BLaER1 treated with 17β-estradiol and CSF1 and Interleukin-3, amounts not matched to agents 10 nM and 100 nM (cell line): ENCODE measurements around the gene SERPINA5.

ENCODE experiments used
- H3K27ac ChIP-seq, 11 experiments: shearing (Covaris generic); formaldehyde crosslinking; 2 replicates each; pipeline ENCODE4 v1.8.1; 2022
- H3K27me3 ChIP-seq, 11 experiments: shearing (Covaris generic); formaldehyde crosslinking; 2 replicates each; pipeline ENCODE4 v1.8.1; 2022
- H3K36me3 ChIP-seq, 11 experiments: shearing (Covaris generic); formaldehyde crosslinking; 2 replicates each; pipeline ENCODE4 v1.8.1; 2022
- H3K4me1 ChIP-seq, 10 experiments: shearing (Covaris generic); formaldehyde crosslinking; 2 replicates each; pipeline ENCODE4 v1.8.1; 2022
- H3K4me2 ChIP-seq, 11 experiments: shearing (Covaris generic); formaldehyde crosslinking; 2 replicates each; pipeline ENCODE4 v1.8.1; 2022
- H3K4me3 ChIP-seq, 10 experiments: shearing (Covaris generic); formaldehyde crosslinking; 2 replicates each; pipeline ENCODE4 v1.8.1; 2022
- H3K9ac ChIP-seq, 11 experiments: shearing (Covaris generic); formaldehyde crosslinking; 2 replicates each; pipeline ENCODE4 v1.8.1; 2022
- H3K9me3 ChIP-seq, 11 experiments: shearing (Covaris generic); formaldehyde crosslinking; replicated peaks in 1 of 11; 2 replicates each; pipeline ENCODE4 v1.8.1; 2022
- H4K20me1 ChIP-seq, 11 experiments: shearing (Covaris generic); formaldehyde crosslinking; 2 replicates each; pipeline ENCODE4 v1.8.1; 2022
- Cebpa-rat ChIP-seq, 11 experiments: shearing (Covaris generic); IDR thresholded peaks; 2 replicates each; pipeline ENCODE4 v1.8.1; 2022

Gene SERPINA5

GRCh38 chr14:94548131-94548998 lies 32.9 kb upstream of the SERPINA5 start:
- Histone ChIP-seq H3K4me2 (no peak overlapping the region), H3K4me3 (no peak overlapping the region), H3K9me3 (peaks cover under 1 to 28% (median 10%) of the 10 kb centered on the region in 11 experiments; a peak in 16 of 22 replicates), H3K36me3 (no peaks in the 10 kb centered on the region), H3K9ac (no peak overlapping the region), H3K4me1 (no peaks in the 10 kb centered on the region), H4K20me1 (no peaks in the 10 kb centered on the region), H3K27ac (no peak overlapping the region), H3K27me3 (no peaks in the 10 kb centered on the region)
- no peak for TF ChIP-seq Cebpa-rat (IDR thresholded peaks at IDR 0.05)

DNA sequence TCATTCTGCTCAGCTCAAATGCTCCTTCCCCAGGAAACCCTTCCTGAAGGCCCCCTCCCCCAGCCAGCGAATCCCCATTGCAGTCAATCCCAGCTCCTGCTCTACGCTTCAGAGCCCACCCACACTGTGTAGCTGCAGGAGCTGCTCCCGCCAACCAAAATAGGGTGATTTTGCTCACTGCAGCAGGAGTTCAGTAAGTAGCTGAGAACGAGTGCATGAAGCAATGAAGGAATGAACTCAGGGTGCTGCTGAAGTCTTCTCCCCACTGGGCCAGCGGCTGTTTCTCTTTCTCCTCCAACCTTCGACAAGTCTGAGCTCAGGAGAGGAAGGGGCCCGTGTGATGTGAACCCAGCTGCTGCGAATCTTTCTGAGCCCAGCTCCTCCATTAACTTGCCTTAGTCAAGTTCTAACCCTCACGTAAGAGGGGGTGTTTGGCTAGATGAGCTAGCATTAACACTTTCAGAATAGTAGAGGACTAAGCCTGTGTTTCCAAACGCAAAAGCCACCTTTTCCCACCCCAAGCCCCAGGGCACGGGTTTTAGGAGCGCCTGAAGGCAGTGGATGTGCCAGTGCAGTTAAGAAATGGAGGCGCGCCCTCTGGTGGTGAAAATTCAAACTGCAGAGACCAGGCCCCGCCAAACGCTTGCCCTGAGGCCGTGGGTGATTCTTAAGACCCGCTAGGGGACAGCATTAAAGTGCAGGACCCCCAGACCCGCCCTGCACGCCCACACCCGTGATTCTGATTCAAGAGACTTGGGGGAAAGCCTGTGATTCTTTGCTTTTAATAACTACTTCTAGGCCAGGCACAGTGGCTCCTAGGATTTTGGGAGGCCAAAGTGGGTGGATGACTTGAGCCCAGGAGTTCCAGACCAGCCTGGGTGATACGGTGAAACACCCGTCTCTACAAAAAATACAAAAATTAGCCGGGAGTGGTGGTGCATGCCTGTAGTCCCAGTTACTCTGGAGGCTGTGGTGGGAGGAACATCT lies 31.9 kb upstream of the SERPINA5 start:
- H3K4me1 ChIP-seq = no peaks in the 10 kb centered on the region
- H3K27me3 ChIP-seq = no peaks in the 10 kb centered on the region
- H3K36me3 ChIP-seq = no peaks in the 10 kb centered on the region
- TF ChIP-seq Cebpa-rat (IDR thresholded peaks at IDR 0.05) = no peak
- peaks cover 8 to 34% (median 18%) of the 10 kb centered on the region in 11 experiments; a peak in 21 of 22 replicates for H3K9me3 ChIP-seq
- no peaks in the 10 kb centered on the region for H4K20me1 ChIP-seq
- H3K4me2 ChIP-seq = no peak overlapping the region
- no peak overlapping the region for H3K27ac ChIP-seq
- H3K9ac ChIP-seq = no peak overlapping the region
- no peak overlapping the region for H3K4me3 ChIP-seq

- Histone ChIP-seq H3K4me3 (no peak overlapping the region), H3K4me1 (no peaks in the 10 kb centered on the region), H4K20me1 (no peaks in the 10 kb centered on the region), H3K27me3 (no peaks in the 10 kb centered on the region), H3K27ac (no peak overlapping the region), H3K4me2 (no peak overlapping the region), H3K9me3 (peaks cover 16 to 41% (median 25%) of the 10 kb centered on the region in 11 experiments; a peak in 21 of 22 replicates), H3K9ac (no peak overlapping the region), H3K36me3 (no peaks in the 10 kb centered on the region)
- no peak for TF ChIP-seq Cebpa-rat (IDR thresholded peaks at IDR 0.05)
Measured at GRCh38 chr14:94550041-94550440, 31.2 kb upstream of the SERPINA5 start.

DNA sequence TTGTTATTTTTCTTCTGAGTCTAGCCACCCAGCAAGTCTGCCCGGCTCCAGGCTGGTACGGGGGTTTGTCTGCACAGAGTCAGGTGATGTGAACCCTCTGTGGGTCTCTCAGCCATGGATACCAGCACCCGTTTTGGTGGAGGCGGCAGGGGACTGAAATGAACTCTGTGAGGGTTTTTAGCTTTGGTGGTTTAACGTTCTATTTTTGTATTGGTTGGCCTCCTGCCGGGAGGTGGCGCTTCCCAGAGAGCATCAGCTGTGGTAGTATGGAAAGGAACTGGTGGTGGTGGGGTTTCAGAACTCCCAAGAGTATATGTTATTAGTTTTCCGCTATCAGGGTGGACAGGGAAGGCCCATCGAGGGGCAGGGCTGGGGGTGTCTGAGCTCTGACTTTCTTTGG lies 25.2 kb upstream of the SERPINA5 start:
- Histone ChIP-seq H3K4me1 (no peaks in the 10 kb centered on the region), H3K27me3 (no peaks in the 10 kb centered on the region), H3K9me3 (peaks cover 21 to 41% (median 36%) of the 10 kb centered on the region in 11 experiments; a peak in 20 of 22 replicates), H3K27ac (no peak overlapping the region), H3K36me3 (no peaks in the 10 kb centered on the region), H4K20me1 (no peaks in the 10 kb centered on the region), H3K4me2 (no peak overlapping the region), H3K9ac (no peak overlapping the region), H3K4me3 (no peak overlapping the region)
- no peak for TF ChIP-seq Cebpa-rat (IDR thresholded peaks at IDR 0.05)

- Histone ChIP-seq H3K4me2 (no peak overlapping the region), H3K9ac (no peak overlapping the region)
Measured at GRCh38 chr14:94557327-94557726, 23.9 kb upstream of the SERPINA5 start.

DNA sequence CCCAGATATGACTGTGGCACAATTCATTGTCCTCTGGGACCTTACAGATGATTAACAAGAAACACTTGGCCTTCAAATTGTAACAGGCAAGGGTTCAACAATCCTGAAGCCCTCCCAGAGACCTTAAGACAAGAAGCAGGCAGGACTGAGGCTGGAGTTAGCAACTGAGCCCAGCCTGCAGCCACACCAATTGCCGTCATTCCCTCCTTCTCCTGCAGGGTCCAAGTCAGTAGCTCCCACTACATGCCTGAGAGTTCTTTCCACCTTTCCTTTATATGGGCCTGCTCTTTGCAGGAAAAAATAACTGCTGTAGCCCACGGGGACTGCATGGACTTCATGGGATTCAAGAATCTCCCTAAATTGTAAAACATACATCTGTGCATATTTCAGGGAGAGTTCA lies 22.4 kb upstream of the SERPINA5 start:
- Histone ChIP-seq H3K9ac (no peak overlapping the region), H3K4me2 (no peak overlapping the region), H3K27ac (no peak overlapping the region), H3K4me1 (peaks cover 0 to 6% (median 0%) of the 10 kb centered on the region in 10 experiments; a peak in 3 of 20 replicates), H3K4me3 (no peak overlapping the region), H3K36me3 (no peaks in the 10 kb centered on the region), H3K9me3 (peaks cover 18 to 37% (median 33%) of the 10 kb centered on the region in 11 experiments; a peak in 20 of 22 replicates), H3K27me3 (no peaks in the 10 kb centered on the region), H4K20me1 (no peaks in the 10 kb centered on the region)
- TF ChIP-seq Cebpa-rat (IDR thresholded peaks at IDR 0.05) = no peak

More at GRCh38 chr14:94557327-94557726, 23.9 kb upstream of the SERPINA5 start:
- Histone ChIP-seq H3K9me3 (peaks cover 21 to 41% (median 36%) of the 10 kb centered on the region in 11 experiments; a peak in 20 of 22 replicates), H3K4me3 (no peak overlapping the region), H3K27ac (no peak overlapping the region), H3K4me1 (peaks cover 0 to 4% (median 0%) of the 10 kb centered on the region in 10 experiments; a peak in 3 of 20 replicates), H3K27me3 (no peaks in the 10 kb centered on the region), H4K20me1 (no peaks in the 10 kb centered on the region), H3K36me3 (no peaks in the 10 kb centered on the region)
- no peak for TF ChIP-seq Cebpa-rat (IDR thresholded peaks at IDR 0.05)

GRCh38 chr14:94559638-94560290 lies 21.5 kb upstream of the SERPINA5 start:
- no peak overlapping the region for H3K27ac ChIP-seq
- no peak overlapping the region for H3K9ac ChIP-seq
- H3K27me3 ChIP-seq = no peaks in the 10 kb centered on the region
- peaks cover 0 to 6% (median 0%) of the 10 kb centered on the region in 10 experiments; a peak in 3 of 20 replicates for H3K4me1 ChIP-seq
- no peaks in the 10 kb centered on the region for H4K20me1 ChIP-seq
- no peak overlapping the region for H3K4me2 ChIP-seq
- H3K9me3 ChIP-seq = peaks cover 9 to 28% (median 24%) of the 10 kb centered on the region in 11 experiments; a peak in 20 of 22 replicates
- H3K4me3 ChIP-seq = no peak overlapping the region
- TF ChIP-seq Cebpa-rat (IDR thresholded peaks at IDR 0.05) = no peak
- H3K36me3 ChIP-seq = no peaks in the 10 kb centered on the region

DNA sequence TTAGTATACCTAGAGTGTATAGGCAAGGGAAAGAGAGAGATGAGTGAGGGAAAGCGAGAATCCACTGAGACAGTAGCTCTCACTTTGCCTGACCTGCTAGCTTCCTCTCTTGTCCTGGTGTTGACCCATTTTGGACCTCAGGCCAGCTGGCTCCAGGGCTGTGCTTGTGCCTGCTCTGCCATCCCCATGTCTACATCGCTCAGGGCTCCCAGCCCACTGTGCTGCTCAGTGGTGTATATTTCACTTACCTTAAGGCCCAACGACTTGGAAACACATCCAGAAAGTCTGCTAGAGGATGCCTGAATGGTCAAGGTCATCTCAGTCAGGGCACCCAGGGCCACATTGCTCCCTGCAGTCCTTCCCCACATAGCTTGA lies 20.9 kb upstream of the SERPINA5 start:
- Histone ChIP-seq H3K4me3 (no peak overlapping the region), H4K20me1 (no peaks in the 10 kb centered on the region), H3K36me3 (no peaks in the 10 kb centered on the region), H3K9ac (no peak overlapping the region), H3K4me2 (no peak overlapping the region), H3K9me3 (peaks cover 5 to 23% (median 20%) of the 10 kb centered on the region in 11 experiments; a peak in 18 of 22 replicates), H3K27me3 (no peaks in the 10 kb centered on the region), H3K4me1 (peaks cover 0 to 6% (median 0%) of the 10 kb centered on the region in 10 experiments; a peak in 3 of 20 replicates), H3K27ac (no peak overlapping the region)
- TF ChIP-seq Cebpa-rat (IDR thresholded peaks at IDR 0.05) = no peak
